ENCODE measurements around the gene PASK.

PASK gene

GRCh38 chr2:241137276-241138190, 11.7 kb downstream of the PASK start:
- Histone ChIP-seq H3K4me3 (ENCODE audit: insufficient read depth, low read depth, low read length) (no peak overlapping the region), H3K36me3 (ENCODE audit: control insufficient read depth, insufficient read depth, low read length) (no peaks in the 10 kb centered on the region), H3K4me1 (ENCODE audit: control insufficient read depth, insufficient read depth, low read length) (no peaks in the 10 kb centered on the region), H3K27ac (ENCODE audit: insufficient read depth, low read depth, low read length, poor library complexity, severe bottlenecking) (no peak overlapping the region), H3K9me3 (ENCODE audit: control insufficient read depth, low read length) (no peaks in the 10 kb centered on the region), H3K27me3 (ENCODE audit: control insufficient read depth, insufficient read depth, low read length, poor library complexity, severe bottlenecking) (no peaks in the 10 kb centered on the region)
- 90% methylated on average over 24 of the region's 24 CpGs for WGBS, 2 experiments

GRCh38 chr2:241136661-241137260, 12.5 kb downstream of the PASK start:
- H3K9me3 ChIP-seq (ENCODE audit: control insufficient read depth, low read length), result no peaks in the 10 kb centered on the region
- H3K4me1 ChIP-seq (ENCODE audit: control insufficient read depth, insufficient read depth, low read length), result no peaks in the 10 kb centered on the region
- H3K36me3 ChIP-seq (ENCODE audit: control insufficient read depth, insufficient read depth, low read length), result no peaks in the 10 kb centered on the region
- H3K27me3 ChIP-seq (ENCODE audit: control insufficient read depth, insufficient read depth, low read length, poor library complexity, severe bottlenecking), result no peaks in the 10 kb centered on the region
- WGBS, 2 experiments, result 95 to 96% methylated on average over 25 of the region's 25 CpGs
- H3K27ac ChIP-seq (ENCODE audit: insufficient read depth, low read depth, low read length, poor library complexity, severe bottlenecking), result no peak overlapping the region
- H3K4me3 ChIP-seq (ENCODE audit: insufficient read depth, low read depth, low read length), result no peak overlapping the region

DNA sequence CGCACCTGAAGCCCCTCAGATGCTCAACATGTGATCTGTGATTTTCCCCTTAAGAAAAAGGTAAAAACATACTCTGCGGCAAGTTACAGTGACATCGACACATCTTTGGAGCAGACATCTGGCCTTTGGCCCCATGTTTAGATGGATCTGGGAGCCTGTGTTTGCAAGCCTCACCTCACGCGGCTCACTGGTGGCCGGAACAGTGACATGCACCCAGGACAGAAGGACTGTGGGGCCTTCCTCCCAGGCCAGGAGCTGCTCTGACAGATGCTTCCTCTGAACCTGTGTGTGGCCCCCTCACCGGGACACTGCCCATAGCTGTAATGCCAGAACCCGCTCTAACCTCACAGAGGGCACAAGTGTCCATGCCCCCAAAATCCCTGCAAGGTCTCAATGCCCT, 13.1 kb downstream of the PASK start:
- Histone ChIP-seq H3K27ac (ENCODE audit: insufficient read depth, low read depth, low read length, poor library complexity, severe bottlenecking) (no peak overlapping the region), H3K27me3 (ENCODE audit: control insufficient read depth, insufficient read depth, low read length, poor library complexity, severe bottlenecking) (no peaks in the 10 kb centered on the region)
- WGBS, 2 experiments, result 95 to 97% methylated on average over 8 of the region's 8 CpGs

GRCh38 chr2:241135737-241136136, 13.5 kb downstream of the PASK start:
- H3K9me3 ChIP-seq (ENCODE audit: control insufficient read depth, low read length), result no peaks in the 10 kb centered on the region
- H3K4me1 ChIP-seq (ENCODE audit: control insufficient read depth, insufficient read depth, low read length), result no peaks in the 10 kb centered on the region
- no peak overlapping the region for H3K4me3 ChIP-seq (ENCODE audit: insufficient read depth, low read depth, low read length)
- H3K27ac ChIP-seq (ENCODE audit: insufficient read depth, low read depth, low read length, poor library complexity, severe bottlenecking), result no peak overlapping the region
- H3K27me3 ChIP-seq (ENCODE audit: control insufficient read depth, insufficient read depth, low read length, poor library complexity, severe bottlenecking), result no peaks in the 10 kb centered on the region
- H3K36me3 ChIP-seq (ENCODE audit: control insufficient read depth, insufficient read depth, low read length), result no peaks in the 10 kb centered on the region
- WGBS, 2 experiments, result 92 to 94% methylated on average over 9 of the region's 9 CpGs

More for the DNA sequence above, 13.1 kb downstream of the PASK start:
- no peak overlapping the region for H3K4me3 ChIP-seq (ENCODE audit: insufficient read depth, low read depth, low read length)
- no peaks in the 10 kb centered on the region for H3K4me1 ChIP-seq (ENCODE audit: control insufficient read depth, insufficient read depth, low read length)
- H3K9me3 ChIP-seq (ENCODE audit: control insufficient read depth, low read length), result no peaks in the 10 kb centered on the region
- no peaks in the 10 kb centered on the region for H3K36me3 ChIP-seq (ENCODE audit: control insufficient read depth, insufficient read depth, low read length)

GRCh38 chr2:241134711-241135110, 14.6 kb downstream of the PASK start:
- H3K36me3 ChIP-seq (ENCODE audit: control insufficient read depth, insufficient read depth, low read length), result no peaks in the 10 kb centered on the region
- 93 to 97% methylated on average over 7 of the region's 7 CpGs for WGBS, 2 experiments
- H3K27me3 ChIP-seq (ENCODE audit: control insufficient read depth, insufficient read depth, low read length, poor library complexity, severe bottlenecking), result no peaks in the 10 kb centered on the region
- no peaks in the 10 kb centered on the region for H3K9me3 ChIP-seq (ENCODE audit: control insufficient read depth, low read length)
- no peaks in the 10 kb centered on the region for H3K4me1 ChIP-seq (ENCODE audit: control insufficient read depth, insufficient read depth, low read length)
- H3K27ac ChIP-seq (ENCODE audit: insufficient read depth, low read depth, low read length, poor library complexity, severe bottlenecking), result no peak overlapping the region
- H3K4me3 ChIP-seq (ENCODE audit: insufficient read depth, low read depth, low read length), result no peak overlapping the region

DNA sequence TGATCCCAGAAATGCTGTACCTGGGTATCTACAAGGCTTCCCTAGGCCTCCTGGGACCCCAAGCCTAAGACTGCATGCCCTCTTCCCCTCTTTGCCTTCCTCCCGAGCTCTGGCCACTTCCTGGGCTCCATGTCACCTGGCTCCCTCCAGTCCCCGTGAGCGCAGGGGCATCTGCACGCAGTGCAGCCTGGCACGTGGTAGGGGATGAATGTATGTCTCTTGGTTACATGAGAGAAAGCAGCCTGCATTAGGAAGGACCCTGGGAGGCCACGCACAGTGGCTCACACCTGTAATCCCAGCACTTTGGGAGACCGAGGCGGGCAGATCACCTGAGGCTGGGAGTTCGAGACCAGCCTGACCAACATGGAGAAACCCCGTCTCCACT, 15.8 kb downstream of the PASK start:
- Histone ChIP-seq H3K27ac (ENCODE audit: insufficient read depth, low read depth, low read length, poor library complexity, severe bottlenecking) (no peak overlapping the region), H3K27me3 (ENCODE audit: control insufficient read depth, insufficient read depth, low read length, poor library complexity, severe bottlenecking) (no peaks in the 10 kb centered on the region), H3K4me3 (ENCODE audit: insufficient read depth, low read depth, low read length) (no peak overlapping the region), H3K9me3 (ENCODE audit: control insufficient read depth, low read length) (no peaks in the 10 kb centered on the region), H3K36me3 (ENCODE audit: control insufficient read depth, insufficient read depth, low read length) (no peaks in the 10 kb centered on the region), H3K4me1 (ENCODE audit: control insufficient read depth, insufficient read depth, low read length) (no peaks in the 10 kb centered on the region)
- 93 to 94% methylated on average over 10 of the region's 10 CpGs for WGBS, 2 experiments

- 93 to 95% methylated on average over 14 of the region's 14 CpGs for WGBS, 2 experiments
- Histone ChIP-seq H3K36me3 (ENCODE audit: control insufficient read depth, insufficient read depth, low read length) (no peaks in the 10 kb centered on the region), H3K27ac (ENCODE audit: insufficient read depth, low read depth, low read length, poor library complexity, severe bottlenecking) (no peak overlapping the region), H3K27me3 (ENCODE audit: control insufficient read depth, insufficient read depth, low read length, poor library complexity, severe bottlenecking) (no peaks in the 10 kb centered on the region), H3K4me1 (ENCODE audit: control insufficient read depth, insufficient read depth, low read length) (no peaks in the 10 kb centered on the region), H3K9me3 (ENCODE audit: control insufficient read depth, low read length) (no peaks in the 10 kb centered on the region), H3K4me3 (ENCODE audit: insufficient read depth, low read depth, low read length) (no peak overlapping the region)
Measured at GRCh38 chr2:241132538-241133435, 16.5 kb downstream of the PASK start.

DNA sequence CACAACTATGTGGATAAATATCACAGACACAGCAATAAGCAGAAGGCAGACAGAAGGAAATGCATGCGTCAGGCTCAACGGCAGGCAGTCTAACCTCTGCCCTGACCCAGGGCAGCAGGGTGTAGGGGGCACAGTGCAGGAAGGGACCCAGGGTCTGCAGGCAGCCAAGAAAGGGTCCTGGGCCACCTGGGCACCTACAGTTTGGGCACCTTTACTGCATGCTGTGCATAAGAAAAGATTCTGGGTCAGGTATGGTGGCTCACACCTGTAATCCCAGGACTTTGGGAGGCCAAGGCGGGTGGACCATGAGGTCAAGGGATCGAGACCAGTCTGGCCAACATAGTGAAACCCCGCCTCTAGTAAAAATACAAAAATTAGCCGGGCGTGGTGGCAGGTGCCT, 17.7 kb downstream of the PASK start:
- 95 to 96% methylated on average over 7 of the region's 7 CpGs for WGBS, 2 experiments

GRCh38 chr2:241130316-241130715, 19.0 kb downstream of the PASK start:
- Histone ChIP-seq H3K27me3 (ENCODE audit: control insufficient read depth, insufficient read depth, low read length, poor library complexity, severe bottlenecking) (no peaks in the 10 kb centered on the region), H3K9me3 (ENCODE audit: control insufficient read depth, low read length) (no peaks in the 10 kb centered on the region), H3K36me3 (ENCODE audit: control insufficient read depth, insufficient read depth, low read length) (no peaks in the 10 kb centered on the region), H3K4me1 (ENCODE audit: control insufficient read depth, insufficient read depth, low read length) (no peaks in the 10 kb centered on the region), H3K4me3 (ENCODE audit: insufficient read depth, low read depth, low read length) (no peak overlapping the region), H3K27ac (ENCODE audit: insufficient read depth, low read depth, low read length, poor library complexity, severe bottlenecking) (no peak overlapping the region)
- WGBS, 2 experiments, result 95% methylated on average over 16 of the region's 16 CpGs

More for the DNA sequence above, 17.7 kb downstream of the PASK start:
- Histone ChIP-seq H3K36me3 (ENCODE audit: control insufficient read depth, insufficient read depth, low read length) (no peaks in the 10 kb centered on the region), H3K27ac (ENCODE audit: insufficient read depth, low read depth, low read length, poor library complexity, severe bottlenecking) (no peak overlapping the region), H3K4me3 (ENCODE audit: insufficient read depth, low read depth, low read length) (no peak overlapping the region), H3K27me3 (ENCODE audit: control insufficient read depth, insufficient read depth, low read length, poor library complexity, severe bottlenecking) (no peaks in the 10 kb centered on the region), H3K4me1 (ENCODE audit: control insufficient read depth, insufficient read depth, low read length) (no peaks in the 10 kb centered on the region), H3K9me3 (ENCODE audit: control insufficient read depth, low read length) (no peaks in the 10 kb centered on the region)
